ENCODE data around the gene MAP3K4.

MAP3K4 gene, protein sequence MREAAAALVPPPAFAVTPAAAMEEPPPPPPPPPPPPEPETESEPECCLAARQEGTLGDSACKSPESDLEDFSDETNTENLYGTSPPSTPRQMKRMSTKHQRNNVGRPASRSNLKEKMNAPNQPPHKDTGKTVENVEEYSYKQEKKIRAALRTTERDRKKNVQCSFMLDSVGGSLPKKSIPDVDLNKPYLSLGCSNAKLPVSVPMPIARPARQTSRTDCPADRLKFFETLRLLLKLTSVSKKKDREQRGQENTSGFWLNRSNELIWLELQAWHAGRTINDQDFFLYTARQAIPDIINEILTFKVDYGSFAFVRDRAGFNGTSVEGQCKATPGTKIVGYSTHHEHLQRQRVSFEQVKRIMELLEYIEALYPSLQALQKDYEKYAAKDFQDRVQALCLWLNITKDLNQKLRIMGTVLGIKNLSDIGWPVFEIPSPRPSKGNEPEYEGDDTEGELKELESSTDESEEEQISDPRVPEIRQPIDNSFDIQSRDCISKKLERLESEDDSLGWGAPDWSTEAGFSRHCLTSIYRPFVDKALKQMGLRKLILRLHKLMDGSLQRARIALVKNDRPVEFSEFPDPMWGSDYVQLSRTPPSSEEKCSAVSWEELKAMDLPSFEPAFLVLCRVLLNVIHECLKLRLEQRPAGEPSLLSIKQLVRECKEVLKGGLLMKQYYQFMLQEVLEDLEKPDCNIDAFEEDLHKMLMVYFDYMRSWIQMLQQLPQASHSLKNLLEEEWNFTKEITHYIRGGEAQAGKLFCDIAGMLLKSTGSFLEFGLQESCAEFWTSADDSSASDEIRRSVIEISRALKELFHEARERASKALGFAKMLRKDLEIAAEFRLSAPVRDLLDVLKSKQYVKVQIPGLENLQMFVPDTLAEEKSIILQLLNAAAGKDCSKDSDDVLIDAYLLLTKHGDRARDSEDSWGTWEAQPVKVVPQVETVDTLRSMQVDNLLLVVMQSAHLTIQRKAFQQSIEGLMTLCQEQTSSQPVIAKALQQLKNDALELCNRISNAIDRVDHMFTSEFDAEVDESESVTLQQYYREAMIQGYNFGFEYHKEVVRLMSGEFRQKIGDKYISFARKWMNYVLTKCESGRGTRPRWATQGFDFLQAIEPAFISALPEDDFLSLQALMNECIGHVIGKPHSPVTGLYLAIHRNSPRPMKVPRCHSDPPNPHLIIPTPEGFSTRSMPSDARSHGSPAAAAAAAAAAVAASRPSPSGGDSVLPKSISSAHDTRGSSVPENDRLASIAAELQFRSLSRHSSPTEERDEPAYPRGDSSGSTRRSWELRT (N-terminal part only)

DNA sequence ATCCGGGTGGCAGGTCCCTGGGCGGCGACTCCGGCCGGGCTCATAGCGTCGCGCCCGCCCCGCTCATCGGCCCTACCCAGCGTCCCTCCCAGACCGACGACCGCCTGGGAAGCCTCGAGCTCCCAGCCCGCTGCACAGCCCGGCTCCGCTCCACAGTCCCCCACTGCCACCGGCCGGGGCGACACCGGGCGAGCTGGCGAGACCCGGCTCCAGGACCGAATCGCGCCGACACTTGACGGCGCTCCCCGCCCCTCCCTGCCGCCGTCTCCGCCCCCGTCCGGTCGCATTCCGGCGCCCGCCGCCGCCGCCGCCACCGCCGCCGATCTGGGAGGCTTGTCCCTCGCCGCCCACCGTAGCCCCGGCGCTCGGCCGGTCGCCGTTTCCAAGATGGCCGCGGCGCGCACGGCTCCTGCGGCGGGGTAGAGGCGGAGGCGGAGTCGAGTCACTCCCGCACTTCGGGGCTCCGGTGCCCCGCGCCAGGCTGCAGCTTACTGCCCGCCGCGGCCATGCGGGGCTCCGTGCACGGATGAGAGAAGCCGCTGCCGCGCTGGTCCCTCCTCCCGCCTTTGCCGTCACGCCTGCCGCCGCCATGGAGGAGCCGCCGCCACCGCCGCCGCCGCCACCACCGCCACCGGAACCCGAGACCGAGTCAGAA lies at the start of gene MAP3K4:
Gene MAP3K4, plus strand, starts transcription at position 364 of the 655 bp plus-strand sequence. Its CDS starts 163 bp downstream, at position 527.
- DNase-seq (ENCODE audit: low spot score): peak; percentile 86

DNA sequence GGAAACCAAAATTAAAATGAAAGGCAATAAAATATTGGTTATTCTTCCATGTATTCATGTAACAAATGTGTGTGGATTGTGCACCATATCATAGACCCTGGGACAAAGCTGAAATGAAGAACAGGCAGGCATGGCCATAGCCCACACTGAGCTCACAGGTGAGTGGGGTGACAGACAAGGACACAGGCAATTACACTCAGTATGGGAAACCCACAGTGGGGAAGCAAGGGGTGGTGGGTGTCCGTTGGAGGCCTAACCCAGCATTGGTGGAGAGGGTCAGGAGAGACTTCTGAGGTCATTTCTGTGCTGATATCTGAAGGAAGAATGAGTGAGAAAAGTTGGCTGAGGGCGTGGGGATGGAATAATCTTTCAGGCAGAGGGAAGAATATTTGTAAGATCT lies 47.6 kb upstream of the MAP3K4 start:
- no peak for DNase-seq (ENCODE audit: low spot score)

DNA sequence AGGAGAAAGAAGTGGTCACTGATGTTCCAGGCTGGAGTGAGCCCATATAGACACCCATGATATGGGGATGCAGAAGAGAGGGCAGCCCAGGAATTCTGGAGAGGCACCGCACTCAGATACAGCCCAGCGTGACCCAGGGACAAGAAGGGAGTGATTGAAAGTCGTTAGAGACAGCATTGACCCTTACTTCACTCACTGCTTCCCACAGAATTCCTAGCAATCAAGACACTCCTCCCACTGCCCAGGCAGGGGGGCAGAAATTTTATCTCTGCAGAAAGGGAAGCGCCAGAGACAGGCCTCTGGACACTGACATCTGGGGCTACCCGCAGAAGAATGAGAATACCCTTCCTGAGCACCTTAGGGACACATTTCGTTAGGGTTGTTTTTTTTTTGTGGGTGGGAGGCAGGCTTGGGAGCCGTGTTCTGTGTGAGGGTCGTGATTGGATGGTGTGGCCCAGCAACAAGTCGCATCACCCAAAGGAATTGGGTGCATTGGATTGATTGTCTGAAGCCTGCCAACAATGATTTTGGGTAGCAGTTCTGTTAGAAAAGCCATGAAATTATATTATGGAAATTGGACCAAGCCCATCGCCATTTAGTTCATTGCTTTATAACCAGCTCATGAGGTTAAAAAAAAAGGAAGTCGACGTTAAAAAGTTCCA lies 45.9 kb upstream of the MAP3K4 start:
- peak; percentile 53 for DNase-seq (ENCODE audit: low spot score)

DNA sequence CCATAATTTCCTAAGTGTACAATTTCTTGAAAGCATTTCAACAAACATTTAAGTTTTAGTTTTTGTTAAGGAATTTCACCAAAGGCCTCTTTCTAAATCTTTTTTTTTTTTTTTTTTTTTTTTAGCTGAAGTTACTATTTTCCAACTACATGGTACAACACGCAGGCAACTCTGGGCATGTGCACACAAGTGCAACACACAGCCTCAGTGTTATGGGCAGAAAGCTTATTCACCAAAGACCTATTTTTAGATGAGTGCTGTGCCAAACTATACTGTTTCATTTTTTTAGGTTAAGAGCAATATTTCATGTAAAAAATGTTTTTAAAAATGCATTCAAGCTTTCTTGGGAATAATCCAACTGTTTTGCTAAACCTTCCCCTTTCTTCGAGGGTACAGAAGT lies 42.0 kb upstream of the MAP3K4 start:
- DNase-seq (ENCODE audit: low spot score): no peak

DNA sequence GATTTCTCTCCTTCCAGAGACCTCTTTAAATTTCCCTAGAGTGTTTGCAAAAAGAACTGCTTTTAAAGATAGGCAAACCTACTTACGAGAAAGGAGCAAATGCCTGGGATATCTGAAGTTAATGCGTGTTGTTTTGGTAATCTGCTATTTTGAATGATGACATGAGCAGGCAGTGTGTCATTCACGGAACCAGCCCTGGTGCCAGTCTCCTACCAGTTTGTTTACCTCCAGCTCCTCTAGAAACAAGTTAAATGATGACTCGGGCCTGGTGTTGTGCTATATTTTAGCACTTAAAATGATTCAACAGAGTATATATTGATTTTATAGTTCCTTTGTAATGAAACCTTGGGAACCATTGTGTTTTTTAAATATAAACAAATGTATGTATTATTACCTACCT lies 41.1 kb upstream of the MAP3K4 start:
- no peak for DNase-seq (ENCODE audit: low spot score)

DNA sequence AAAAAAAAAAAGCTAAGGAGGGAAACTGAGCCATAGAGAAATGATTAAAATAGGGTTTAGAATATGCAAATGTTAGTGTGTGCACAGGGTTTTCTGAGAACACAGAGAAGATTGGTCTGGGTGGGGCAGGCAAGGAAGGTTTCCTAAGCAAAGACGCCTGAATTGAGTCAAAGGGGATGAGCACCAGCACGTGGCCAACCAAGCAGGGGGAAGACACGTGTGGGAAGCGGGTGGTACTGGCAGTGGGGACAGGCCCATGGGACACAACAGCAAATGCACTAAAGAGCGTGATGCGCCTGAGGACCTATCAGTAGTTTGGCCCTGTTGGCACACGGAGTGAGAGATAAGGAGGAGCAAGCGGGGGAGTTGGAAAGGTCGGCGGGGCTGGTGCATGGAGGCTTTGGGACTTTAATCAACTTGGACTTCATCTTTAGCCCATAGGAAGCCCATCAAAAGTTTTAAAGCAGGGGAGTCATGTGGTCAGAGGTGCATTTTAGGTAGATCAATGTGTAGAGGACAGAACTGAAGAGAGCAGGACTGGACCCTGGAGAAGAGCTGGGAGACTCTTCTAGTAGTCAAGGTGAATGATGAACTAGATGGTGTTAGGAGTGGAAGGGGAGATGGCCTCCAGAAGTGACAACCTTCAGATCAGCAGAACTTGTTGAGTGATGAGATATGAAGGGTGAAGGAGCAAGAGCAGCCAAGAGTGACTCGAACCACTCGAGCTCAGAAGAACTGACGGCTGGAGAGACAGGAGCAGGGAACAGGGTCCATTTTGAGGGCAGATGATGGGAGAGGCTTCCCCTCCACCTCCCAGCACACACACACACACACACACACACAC lies 40.2 kb upstream of the MAP3K4 start:
- no peak for DNase-seq (ENCODE audit: low spot score)

DNA sequence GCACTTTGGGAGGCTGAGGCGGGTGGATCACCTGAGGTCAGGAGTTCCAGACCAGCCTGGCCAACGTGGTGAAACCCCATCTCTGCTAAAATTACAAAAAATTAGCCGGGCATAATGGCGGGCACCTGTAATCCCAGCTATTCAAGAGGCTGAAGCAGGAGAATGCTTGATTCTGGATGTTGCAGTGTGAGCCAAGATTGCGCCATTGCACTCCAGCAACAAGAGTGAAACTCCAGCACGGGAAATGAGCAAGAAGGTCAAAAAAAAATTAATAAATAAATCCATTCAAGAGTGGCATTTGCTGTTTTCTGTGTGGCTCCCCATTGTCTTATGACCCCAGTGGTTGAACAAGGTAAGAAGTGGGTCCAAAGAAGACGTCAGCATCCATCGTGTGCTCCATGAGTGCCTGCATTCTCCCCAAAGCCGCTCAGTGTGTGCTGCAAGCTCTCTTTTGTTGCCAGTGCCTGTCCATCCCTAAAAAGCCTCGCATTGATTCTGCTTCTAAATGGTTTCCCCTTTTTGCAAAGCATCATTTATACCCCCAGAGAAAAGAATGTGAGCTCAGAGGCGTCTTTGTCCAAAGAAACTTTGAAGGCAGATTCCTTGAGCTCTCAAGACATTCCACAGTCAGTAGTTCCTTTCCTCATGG lies 38.8 kb upstream of the MAP3K4 start:
- peak; percentile 25 for DNase-seq (ENCODE audit: low spot score)

DNA sequence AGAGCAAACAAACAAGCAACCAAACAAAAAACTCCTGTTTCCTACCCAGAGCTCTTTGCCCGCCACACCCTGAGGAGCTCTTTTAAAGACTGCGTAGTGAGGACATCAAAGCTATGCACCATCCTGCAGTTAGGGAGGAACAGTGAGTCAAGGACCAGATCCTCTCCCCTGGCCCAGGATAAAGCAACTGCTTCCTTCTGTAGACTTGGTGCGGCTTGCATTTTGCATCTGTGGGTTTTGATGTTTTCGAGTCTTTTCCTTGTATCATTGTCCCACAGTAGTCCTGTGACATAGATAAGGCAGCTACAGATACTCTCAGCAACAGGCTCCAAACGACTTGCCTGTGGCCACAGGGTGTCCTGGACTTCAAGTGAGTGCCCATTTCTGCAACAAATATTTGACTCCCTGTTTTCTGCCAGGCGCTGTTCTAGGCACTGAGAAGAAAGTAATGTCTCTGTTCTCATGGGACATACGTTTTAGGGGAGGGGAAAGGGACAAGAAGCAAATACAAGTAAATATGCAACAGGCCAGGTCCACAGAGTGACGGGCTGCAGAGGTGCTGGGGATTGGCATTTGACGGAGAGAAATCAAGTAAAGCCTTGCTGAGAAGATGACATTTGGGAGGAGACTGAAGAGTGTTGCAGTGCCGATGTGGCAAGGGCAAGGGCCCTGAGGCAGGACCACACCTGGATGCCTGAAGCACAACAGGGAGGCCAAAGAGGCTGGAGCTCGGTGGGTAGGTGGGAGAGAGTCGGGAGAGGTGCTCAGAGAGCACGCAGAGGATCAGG lies 35.9 kb upstream of the MAP3K4 start:
- DNase-seq (ENCODE audit: low spot score): no peak

DNA sequence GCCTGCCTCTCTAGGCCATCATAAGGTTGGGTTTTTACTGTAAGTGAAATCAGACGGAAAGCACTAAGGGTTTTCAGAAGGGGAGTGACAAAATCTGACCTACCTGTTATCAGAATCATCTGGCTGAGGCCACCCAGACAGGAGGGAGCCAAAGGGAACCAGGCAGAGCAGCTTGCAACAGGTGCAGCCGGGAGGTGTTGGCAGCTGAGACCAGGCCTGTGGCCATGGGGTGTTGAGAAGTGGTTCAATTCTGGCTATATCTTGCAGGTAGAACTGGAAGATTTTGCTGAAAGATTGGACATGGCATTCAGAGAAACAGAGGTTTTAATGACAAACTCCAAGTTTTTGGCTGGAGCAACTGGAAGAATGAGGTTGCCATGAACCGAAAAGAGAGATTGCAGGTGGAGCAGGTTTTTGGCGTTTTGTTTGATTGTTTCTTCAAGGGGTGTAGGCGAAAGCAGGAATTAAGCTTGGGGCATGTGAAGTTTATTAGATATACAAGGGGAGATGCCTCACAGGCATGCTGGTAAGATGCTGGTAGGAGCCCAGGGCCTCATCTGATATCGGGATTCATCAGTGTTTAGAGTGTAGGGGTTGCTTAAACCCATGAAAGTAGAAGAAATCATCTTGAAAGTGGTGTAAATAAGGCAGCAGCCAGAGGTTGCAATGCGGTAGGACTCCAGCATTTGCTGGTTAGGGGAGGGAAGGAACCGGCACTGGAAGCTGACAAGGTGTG lies 35.1 kb upstream of the MAP3K4 start:
- no peak for DNase-seq (ENCODE audit: low spot score)

DNA sequence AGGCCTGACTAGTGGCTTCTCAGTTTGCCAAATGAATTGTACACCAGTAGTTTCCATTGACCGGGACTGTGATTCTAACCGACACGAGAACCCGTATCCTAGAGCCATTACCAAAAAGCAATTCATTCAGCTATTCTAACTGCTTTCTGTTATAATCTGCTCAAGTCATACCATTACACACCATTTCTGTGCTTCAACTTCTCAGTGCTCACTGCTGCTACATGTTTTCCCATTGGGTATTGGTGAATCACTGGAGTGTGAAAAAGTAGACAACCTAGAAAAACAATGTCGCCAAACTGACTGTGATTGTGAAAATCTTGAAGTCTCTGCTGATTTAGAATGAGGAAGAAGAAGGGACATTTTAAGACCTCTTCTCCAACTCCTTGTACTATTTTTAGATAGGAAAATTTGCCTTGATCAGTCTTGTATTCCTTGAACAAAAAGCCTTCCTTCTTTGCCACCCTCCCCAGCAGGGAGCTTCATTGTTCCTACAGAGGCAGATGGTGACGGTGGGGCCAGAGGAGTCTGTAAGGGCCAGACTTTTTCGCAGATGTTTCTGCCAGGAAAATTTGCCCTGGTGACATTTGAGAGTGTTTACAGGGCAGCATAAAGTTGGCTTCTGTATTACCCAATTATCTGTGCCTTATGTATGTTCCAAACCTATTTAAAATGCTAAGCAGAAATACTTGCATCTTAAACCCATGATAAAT lies 31.7 kb upstream of the MAP3K4 start:
- no peak for DNase-seq (ENCODE audit: low spot score)

DNA sequence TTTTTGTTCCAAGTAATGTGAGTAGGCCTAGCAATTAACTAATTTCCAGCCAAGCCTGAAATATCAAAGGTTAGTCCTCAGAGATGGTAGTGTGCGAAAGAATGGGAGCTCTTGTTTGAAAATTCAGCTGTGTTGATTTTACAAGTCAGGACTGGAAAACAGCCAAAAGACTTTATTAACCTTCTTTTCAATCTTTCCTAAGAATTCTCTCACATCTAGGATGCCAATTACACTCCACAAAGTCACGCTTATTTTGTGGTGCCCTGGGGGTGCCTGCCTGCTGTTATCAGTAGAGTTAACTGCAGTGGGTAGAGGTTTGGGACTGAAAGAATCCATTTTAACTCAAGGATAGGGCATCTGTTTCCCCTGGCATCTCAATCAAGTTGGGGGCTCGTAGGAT lies 30.7 kb upstream of the MAP3K4 start:
- DNase-seq (ENCODE audit: low spot score): no peak

DNA sequence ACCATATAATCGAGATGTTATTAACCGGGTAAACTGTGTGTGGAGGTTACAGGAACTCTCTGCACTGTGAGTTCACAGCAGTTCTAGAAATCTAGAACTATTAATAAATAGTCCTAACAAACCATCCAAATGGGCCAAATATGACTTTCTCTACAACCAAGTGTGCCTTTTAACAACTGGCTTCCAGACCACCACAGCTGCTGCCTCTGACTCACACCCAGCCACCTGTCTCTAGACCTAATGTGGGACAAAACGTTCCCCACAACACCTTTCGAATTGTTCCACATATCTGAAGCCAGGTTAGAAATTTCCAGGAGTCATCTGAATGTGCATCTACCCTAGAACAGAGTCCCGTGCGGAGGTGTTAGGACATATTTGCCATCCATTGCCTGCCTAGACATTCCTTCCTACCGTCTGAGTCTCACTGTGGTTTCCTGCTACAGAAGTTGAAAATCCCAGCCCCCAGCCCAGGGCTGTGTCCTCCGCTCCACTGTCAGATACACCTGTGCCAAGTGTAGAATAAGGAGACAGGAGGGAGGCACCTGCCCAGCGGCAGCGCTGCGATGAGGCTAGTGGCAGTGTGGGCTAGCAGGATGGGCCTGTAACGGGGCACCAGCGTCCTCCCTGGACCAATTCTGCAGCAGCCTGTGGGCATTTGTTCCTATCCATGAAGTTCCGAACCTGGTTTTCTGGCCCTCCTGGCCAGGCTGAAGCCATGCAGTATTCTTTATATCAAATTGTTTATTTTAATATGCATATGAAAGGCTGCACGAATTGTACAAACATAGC lies 28.5 kb upstream of the MAP3K4 start:
- no peak for DNase-seq (ENCODE audit: low spot score)

DNA sequence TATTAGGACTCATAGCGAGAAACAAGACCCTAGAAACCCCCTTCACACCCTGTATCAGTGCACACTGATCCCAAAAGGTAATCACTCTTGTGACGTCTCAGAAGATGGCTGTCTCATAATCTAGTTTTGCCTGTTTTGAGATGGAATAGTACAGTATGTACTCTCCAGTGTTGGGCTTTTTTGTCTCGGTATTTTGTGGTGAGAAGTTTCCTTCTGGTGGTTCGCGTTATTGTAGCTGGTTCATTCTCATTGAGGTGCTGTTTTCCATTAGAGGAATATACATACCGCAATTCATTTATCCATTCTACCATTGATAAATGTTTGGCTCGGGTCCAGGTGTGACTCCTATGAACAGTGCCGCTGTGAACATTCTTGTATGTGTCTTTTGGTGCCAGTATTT lies 27.9 kb upstream of the MAP3K4 start:
- no peak for DNase-seq (ENCODE audit: low spot score)

DNA sequence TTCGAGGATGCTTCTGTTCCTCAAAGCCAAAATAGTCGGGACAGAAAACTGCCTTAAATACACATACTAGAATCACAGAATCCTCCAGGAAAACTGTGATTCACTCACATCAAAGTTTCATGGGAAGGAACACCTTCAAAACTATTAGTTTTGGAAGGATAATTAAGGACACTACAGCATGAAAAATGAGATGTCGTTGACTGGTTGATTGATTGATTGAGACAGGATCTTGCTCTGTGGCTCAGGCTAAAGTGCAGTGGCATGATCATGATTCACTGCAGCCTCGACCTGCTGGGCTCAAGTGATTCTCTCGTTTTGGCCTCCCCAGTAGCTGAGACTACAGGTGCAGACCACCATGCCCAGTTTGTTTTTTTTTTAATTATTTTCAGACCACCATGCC lies 25.7 kb upstream of the MAP3K4 start:
- no peak for DNase-seq (ENCODE audit: low spot score)

DNA sequence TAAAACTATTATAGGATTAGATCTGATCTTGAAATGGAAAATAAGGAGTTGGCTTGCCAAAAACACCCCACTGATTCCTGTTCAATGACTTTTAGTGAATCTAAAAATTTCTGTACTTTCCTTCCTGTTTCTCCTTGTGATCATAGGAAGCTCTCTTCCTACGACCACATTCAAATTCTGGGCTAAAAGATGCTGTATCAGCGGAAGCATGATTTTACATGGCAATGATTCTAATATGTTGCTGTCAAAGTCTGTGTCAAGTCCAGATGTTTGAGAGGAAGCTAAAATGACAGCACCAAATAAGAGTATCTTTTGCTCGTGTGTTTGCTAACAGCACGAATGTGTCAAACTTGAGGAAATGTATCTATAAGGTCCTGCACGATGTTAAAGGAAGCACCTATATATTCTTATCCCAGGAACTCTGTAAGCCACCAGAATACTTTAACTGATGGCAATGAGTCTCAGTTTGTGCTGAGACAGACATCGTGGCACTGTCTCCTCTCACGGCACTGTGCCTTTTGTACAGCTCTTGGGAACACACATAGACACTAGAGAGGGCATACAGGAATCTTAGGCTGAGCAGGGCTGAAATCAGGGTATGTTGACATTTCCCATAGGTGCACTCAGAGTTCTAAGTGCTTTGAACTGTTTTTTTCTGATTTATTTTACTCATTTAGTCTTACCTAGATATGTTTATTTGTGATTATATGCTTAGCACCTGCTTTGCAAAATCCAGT lies 24.9 kb upstream of the MAP3K4 start:
- DNase-seq (ENCODE audit: low spot score): no peak

DNA sequence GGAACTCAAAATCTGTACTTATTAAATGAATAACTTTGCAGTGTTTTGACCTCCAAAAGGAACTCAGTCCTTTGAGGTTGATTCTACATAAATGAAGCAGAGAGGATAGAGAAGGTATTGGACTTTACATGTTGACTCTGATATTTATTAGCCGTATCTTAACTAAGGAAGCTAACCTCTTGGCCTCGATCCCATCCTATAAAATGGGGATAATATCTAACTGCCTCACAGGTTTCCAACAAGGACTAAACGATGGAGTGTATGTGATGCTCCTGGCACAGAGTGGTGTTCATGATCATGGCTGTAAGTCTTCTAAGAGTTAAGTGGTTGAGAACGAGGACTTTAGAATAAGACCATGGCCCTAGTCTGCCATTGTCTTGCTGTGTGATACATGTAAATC lies 24.2 kb upstream of the MAP3K4 start:
- no peak for DNase-seq (ENCODE audit: low spot score)

Data from iPS-NIHi11 (cell line).